Thyroid gland (tissue), 4 donors: Measurements from ENCODE around the gene ZFYVE21.

Experiments used
- CTCF ChIP-seq, 6 experiments: fragments of 200-600 bp in 3 of 6; fragments of 450-650 bp in 3 of 6; sonication (generic) in 3 of 6; IDR thresholded peaks; one replicate each; pipeline ENCODE4 v1.5.1; 2016 to 2019; ENCODE audit warnings: antibody characterized with exemption in 6 of 6, mild to moderate bottlenecking in 2 of 6, inconsistent platforms in 1 of 6, moderate library complexity in 1 of 6
- POLR2A ChIP-seq, 2 donors: fragments of 450-650 bp; IDR thresholded peaks; one replicate each; pipeline ENCODE4 v1.6.1; 2017; ENCODE audit warnings: antibody characterized with exemption in 2 of 2, mild to moderate bottlenecking in 2 of 2, moderate library complexity in 1 of 2

DNA sequence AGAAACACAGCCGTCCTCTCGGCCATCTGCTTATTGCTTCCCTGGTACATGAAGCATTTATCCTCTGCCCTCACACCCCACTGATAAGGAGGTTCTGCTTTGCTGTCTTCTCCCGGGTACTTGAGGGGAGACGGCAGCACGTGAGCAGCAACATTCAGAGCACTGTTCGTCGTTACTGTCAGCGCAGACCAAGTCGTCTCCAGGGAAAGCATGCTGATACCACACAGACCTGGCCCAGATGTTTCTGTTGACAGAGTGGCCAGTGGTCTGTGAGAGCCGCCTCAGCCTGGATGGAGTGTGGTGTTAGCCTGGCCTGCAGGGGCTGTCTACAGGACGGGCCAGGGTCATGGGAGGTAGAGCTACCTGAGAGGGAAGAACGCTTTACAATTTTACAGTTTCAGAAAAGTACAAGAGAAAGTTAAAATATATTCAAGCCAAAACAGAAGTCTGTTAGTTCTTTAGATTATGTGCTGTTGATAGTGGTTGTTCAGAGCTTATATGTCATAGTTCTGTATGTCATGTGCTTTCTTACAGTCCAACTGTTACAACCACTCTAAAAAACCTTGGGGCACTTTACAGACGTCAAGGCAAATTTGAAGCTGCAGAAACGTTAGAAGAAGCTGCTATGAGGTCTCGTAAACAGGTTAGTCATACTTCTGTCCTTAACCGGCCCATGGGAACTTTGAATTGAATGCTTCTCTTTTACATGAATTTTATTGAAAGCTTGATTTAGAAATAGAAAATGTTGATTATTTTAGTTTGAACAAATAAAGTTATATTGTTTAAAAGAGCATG is 38.5 kb upstream of the ZFYVE21 start:
- TF ChIP-seq CTCF (IDR thresholded peaks at IDR 0.05) (no peak), POLR2A (IDR thresholded peaks at IDR 0.05) (no peak)
